GM19351 (cell line): ENCODE results near the gene COL1A2.

Experiments used
- ATAC-seq: cut with Tn5 transposase; IDR thresholded peaks from one replicate; pipeline ENCODE4 v1.9.1; 2021; ENCODE audit warnings: mild to moderate bottlenecking, moderate library complexity; ENCODE audit not compliant: unreplicated experiment

Gene COL1A2

DNA sequence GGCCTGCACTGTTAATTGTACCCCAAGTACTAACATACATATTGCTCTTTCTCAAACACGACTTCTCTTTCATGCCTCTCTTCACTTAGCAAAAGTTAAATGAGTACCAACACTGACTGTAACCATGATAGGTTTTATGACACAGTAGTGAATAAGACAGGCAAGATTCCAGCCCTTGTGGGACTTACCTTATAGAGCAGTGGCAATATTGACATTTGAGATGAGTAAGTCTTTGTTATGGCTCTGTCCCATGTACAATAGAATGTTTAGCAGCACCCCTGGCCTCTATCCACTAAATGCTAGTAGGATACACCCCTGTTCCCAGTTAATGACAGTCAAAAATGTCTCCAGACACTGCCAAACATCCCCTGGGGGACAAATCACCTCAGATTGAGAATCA lies 11.9 kb upstream of the COL1A2 start:
- no peak for ATAC-seq

DNA sequence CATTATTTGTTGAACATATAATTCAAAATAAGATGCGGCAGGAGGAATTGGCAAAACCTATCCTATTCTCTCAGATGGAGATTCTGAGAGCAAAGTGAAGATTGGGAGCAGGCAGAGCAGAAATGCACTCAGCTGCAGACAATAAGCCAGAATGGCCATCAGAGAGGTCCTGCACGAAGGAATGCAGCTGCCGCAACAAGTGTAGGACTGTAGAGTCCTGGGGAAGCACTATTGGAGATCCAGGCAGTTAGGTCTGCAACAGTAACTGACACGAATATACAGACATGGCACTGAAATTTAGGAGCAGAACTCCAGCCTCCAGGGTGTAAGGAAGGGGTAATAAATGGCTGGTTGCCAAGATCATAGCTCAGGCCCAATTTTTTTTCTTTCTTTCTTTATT lies 10.4 kb upstream of the COL1A2 start:
- no peak for ATAC-seq

DNA sequence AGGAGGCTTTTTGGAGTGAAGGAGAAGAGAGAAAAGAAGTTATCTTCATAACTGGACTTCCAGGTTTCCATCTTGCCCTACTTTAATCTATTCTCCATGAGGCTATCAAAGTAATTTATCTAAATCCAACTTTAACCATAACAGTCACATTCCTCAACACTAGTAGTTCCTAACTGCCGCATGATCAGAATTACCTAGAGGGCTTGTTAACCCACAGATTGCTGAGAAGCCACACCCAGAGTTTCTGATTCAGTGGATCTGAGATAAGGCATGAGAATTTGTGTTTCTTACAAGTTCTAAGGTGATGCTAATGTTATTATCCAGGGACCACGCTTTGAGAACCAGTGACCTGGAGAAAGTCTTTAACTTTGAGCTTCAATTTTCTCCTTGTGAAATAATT lies 8.3 kb upstream of the COL1A2 start:
- no peak for ATAC-seq

DNA sequence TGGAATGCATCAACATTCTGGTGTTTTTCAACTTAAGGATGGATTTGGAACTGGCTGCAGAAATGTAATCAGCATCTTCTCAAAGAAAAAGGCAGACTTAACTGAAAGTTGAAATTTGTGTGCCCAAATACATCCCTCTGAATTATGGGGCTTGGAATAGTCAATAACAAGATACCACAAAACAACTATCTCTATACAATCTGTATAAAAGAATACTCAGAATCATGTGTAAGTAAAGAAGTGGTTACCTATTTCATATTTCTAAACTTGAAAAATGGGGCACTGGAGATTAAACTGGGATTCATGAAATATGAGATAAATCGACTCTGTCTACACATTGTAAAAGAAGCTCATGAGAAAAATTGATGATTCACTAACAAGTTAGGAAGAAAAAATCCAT lies 6.2 kb upstream of the COL1A2 start:
- ATAC-seq: no peak

DNA sequence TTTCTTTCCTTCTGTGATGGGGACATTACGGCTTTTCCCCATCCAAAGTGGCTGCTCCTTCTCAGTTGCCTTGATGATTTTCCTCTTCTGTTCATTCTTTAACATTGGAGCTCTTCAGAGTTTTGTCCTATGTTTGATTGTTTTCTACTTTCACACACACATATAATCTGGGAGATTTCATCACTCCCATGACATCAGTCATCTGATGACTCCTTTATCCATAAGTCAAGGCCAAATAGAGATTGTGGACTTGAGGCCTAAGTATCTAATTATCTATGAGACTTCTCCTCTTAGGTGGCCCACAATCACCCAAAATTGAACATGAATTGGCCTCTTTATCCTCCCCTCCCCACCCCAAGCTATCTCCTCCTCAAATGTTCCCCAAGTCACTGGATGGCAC lies 5.3 kb upstream of the COL1A2 start:
- no peak for ATAC-seq

DNA sequence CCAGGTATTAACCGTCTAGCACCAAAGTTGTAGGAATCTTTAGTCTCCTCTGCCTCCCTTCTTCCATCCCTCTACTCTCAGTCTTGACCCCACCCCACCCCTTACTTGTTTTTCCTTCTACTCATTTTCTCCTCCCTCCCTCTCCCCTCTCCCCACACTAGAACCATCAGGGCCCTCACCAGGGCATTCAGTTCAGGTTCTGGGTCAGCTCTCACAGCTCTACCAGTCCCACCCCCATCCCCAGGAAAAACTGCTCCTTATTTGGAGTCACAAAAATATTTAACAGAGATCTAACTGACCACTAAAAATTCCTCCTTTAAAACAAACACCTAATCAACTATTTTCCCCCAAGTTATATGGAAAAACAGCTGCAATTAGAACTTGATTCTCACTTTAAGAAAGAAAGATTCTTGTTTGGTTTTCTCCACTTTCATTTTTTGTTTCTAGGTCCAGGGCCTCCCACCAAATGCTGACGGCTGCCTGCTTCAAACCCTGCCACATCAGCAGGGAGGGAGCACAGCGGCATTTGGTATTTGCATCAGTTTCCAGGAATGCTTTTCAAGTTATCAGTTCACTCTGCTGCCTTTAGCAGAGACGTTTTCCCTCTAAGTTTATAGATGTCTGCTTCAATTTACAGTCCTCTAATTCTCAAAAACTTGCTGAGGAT lies 2.8 kb upstream of the COL1A2 start:
- ATAC-seq: no peak

DNA sequence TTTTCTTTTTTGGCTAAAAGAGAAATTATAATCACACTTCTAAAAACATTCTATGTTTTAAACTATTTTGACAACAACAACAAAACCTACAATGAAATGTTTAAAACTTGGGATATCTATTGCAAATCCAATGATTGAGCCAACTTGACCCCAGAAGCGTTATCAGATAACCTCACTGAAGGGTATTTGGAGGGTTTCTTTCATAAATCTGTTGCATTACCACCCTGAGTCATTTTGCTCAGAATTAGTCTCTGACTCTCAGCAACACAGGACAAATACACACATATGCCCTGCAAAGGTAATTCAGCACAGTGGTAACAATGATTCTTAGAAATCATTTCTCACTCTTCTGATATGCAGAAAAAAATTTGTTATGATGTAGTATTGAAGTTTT lies 2.3 kb upstream of the COL1A2 start:
- no peak for ATAC-seq

DNA sequence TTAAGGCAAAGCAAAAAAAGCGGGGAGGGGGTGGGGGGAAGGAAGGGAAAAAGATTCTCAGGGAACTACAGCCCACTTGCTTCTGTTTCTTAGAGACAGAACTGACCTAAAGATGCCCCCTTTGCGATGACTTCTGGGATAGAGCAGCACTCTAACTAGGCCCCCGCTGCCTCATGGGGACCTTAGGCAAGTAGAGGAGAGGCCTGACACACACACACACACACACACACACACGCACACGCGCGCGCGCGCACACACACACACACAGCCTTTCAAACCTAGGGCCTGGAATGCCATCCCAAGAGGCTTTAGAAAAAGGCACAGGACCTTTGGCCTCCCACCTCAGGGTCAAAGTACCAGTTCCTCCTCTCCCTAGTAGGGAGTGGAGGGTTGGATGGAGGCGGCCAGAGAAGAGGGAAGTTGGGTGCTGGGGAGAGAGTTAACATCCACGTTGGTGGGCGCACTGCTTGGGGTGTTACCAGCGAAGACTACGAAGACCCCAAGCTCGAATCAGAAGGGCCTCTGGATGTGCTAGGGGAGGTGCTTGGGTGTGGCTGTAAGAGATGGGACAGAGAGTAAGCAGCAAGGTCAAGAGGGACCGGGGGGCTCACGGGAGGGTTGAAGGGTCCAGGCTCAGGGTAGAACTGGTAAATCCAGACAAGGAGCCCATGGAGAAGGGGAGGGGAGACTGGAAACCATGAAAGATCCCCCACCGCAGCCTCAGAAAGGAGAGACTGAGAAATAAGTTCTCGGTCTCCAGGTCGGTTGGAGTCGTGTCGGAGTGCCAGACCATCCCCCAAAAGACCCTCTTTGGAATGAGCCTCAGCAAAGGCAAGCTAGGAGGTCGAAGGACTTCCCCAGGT lies 1.2 kb upstream of the COL1A2 start:
- no peak for ATAC-seq

DNA sequence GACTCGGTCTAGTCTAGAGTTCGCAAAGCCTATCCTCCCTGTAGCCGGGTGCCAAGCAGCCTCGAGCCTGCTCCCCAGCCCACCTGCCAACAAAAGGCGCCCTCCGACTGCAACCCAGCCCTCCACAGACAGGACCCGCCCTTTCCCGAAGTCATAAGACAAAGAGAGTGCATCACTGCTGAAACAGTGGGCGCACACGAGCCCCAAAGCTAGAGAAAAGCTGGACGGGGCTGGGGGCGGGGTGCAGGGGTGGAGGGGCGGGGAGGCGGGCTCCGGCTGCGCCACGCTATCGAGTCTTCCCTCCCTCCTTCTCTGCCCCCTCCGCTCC lies 622 bp upstream of the COL1A2 start:
- ATAC-seq: no peak

DNA sequence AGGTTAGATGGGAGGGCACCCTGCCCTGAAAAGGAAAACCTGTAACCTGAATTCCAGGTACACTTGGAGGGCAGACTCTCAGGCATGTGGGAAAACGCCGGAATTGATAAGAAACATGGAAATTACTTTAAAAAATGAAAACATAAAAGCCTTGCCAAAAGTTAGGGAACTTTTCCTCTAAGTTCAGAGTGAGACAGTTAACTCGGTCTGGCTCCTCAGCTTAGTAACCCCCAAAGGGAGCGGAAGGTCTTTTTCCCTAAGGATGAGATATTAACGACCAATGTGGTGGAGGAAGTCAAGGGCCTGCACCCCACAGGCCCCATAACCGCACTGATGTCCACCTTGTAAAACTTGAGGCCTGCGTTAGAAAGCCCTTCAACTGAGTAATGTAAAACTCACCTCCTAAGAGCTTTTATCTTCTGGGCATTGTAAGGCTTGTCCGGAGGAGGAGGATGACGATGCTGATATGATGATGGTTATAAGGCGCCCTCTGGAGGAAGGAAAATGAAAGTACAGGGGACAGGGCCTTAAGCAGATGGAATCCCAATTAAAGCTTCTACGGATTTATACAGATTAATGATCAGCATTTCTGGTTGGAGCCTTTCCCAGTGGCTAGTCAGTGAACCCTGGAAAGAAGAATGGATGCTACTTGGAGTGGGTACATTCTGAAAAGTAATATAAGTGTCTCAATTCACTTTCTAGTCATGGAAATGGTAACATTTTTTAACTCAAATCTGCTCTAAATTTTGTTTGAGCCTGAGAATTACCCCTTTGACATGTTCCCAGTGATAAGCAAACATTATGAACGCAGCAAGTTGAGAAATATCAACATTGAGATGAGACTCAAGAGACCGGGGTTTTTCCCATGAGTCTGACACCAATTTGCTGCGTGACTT lies 694 bp downstream of the COL1A2 start:
- peak; percentile 95 for ATAC-seq

DNA sequence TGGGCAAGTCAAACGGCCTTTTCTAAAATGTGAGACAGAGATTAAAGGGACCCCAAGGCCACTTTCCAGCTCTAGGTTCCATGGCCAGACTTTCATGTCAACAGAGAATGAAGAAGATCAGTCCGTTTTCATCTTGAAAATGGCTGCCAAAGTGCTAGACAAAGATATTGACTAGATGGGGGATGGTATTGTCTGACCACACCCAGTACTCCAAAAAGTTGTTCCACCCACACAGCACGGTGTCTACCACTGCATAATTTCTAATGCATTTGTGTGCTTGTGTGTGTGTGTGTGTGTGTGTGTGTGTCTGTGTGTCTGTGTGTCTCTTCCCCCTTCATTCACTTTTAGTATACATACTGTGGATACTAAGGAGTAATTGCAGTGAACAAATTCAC lies 1.3 kb downstream of the COL1A2 start:
- no peak for ATAC-seq

DNA sequence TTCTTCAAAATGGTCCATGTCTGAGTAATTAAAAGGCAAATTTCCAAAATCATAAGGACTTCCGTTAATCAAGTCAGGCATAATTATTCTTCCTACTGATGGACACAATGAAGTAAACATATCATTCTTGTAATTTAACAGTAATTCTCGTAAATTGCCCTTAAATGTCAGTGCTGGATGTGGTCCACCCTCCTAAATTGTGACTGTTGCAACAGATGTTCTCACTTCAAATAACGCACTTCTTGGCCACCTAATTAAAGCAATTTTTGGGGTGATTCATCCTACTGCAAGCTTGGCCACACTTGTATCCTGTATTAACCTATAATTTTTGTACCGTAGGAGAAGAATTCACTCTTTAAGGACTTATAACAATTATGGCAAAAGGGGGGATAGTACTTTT lies 1.9 kb downstream of the COL1A2 start:
- no peak for ATAC-seq

DNA sequence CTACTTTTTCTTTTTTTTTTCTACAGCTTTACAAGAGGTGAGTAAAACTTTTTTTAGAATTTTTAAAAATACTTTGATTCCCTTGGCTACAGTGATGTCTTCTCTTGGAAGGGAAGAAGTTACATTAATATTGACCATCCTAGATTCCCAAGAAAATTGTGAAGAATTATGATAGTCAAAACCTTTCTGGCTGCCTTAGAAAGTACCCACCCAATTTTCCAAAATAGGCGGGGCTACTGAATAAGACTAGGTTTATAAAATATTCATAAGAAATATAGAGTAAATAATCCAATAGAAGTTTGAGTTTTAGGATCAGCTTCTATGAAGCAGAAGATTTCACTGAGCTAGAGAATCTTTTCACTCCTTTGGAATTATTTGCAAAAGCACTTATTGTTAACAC lies 3.0 kb downstream of the COL1A2 start:
- no peak for ATAC-seq

DNA sequence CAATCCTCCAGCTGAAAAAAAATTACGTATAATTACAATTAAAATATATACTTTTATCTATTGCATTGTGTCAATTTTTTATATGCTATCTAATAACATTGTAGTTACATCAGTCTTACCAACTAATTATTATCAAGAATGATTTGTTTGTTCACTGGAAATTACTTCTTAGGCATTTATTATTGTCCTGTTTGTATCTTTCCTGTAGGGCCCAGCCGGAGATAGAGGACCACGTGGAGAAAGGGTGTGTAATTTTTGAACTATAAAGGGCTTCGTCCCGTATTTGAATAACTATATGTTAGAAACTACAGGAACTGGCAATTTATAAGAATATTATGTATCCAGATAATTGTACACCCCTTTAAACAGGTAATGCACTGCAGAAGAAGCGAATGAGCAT lies 4.1 kb downstream of the COL1A2 start:
- no peak for ATAC-seq

DNA sequence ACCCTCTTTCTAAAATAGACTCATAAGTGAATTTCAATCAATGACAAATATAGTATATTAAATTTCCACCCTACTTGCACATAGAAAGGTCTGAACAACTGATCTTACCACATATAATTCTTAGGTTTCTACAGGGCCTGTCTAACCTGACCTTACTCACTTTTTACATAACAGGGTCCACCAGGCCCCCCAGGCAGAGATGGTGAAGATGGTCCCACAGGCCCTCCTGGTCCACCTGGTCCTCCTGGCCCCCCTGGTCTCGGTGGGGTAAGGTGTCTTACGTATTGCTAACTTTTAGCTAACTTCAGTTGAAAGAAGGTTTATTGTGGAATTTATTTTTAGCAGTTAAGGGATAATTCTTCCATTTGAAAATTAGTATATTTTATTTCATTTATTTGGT lies 5.3 kb downstream of the COL1A2 start:
- no peak for ATAC-seq

DNA sequence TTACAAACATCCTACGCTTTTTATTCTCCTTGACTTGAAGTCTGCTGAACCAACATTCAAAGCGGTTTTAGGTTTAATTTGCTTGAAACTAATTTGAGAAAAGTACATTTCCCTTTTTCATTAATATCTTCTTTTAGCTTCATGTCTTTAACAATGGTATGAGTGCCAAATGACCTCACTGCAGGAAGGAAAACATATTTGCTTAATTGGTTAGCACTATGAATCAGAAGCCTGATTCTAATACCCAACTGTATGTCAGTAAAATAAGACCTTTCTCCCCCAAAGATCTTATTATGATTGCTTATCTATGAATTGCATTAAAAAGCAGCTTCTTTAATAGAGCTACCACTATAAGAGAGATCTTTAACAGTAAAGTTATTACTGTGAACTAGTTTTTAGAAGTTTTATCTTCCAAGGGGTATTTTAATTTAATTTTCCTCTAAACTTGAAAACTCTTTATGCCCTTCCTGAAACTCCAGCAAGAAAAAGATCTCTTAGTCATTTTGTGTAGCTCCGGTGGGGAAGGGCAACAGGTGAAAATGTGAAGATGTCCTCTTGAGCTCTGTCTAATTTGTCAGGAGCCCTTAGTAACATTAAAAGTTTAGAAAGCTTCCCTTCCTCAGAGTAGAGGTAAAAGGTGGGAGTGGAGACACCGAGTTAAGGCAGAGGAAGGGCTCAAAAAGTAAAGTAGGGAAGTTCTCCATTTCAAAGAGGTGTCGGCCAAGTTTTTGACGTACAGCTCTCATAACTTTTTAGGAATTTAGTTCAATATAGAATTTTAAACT lies 6.1 kb downstream of the COL1A2 start:
- ATAC-seq: no peak

DNA sequence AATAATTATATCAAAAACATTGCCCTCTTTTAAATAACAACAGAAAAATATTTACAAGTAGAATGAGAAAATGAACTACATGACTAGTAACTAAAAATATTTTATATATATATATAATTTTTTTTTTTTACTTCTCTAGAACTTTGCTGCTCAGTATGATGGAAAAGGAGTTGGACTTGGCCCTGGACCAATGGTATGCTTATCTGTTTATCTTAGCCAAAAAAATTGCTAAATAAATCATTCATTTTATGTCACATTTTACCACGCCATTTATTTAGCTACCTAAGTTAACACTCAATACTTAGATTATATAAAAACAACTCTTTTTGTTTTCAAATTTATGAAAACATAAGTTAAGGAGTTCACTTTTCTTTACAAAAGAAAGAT lies 6.7 kb downstream of the COL1A2 start:
- ATAC-seq: no peak

DNA sequence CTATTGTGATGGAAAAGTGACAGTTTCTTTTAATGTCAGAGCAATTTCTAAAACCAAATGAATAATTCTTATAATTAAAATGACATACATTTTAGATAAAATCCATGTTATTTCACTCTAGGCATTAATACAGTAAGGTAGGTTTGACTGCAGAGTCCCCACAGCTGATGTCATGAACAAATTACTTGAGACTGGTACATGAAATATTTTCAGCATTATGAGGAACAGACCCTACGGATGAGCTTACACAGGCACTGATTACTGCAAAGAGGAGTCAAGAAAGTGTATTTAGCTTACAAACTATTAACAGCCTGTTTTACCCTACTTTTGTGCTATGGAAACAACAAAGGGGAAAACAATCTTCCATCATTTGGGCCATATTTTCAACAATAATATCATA lies 8.9 kb downstream of the COL1A2 start:
- ATAC-seq: no peak

DNA sequence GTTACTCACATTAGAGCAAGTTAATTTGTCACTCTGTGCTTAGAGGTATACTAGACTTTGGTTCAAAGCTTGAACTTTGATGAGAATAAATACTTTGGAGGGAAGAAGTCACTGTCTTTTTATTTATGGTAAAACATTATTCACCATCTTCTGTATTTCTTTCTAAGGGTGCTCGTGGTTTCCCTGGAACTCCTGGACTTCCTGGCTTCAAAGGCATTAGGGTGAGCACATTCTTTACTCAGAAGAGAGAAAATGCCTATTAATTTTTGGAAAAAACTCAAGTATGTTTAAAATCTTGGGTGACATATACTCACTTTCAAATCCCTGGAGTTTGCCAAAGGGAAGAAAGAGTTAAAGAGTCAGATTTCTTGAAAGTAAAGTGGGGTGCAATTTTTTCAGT lies 10.8 kb downstream of the COL1A2 start:
- ATAC-seq: no peak

DNA sequence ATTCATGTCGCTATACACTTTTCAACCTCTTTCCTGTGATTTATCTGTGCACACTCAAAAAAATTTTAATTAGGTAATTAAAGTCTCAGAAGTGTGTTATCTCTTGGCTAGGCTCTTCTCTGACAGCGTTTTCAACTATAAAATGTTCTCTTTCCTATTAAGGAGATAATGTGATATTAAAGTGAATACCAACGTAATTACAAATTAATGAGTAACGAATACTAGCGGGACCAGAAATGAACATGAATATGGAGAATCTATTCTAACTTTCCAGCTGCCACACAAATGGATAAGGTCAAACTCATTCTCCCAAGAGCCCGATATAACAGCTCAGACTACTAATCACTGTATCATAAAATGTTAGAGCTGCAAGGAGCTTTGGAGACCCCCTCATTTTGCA lies 12.0 kb downstream of the COL1A2 start:
- ATAC-seq: no peak
